NCI-H1436 treated with DMSO at 0.1 percent for 48 hours (cell line): ENCODE results near the gene CUX1.
"Not testable (repeated sequence)": the region's sequence is repeated elsewhere in the genome, so short reads cannot be mapped to it uniquely, and the experiment has no call there.

Experiments
- DNase-seq: peaks from one replicate; lab custom pipeline; 2025; lab: John Stamatoyannopoulos, UW

Gene CUX1

DNA sequence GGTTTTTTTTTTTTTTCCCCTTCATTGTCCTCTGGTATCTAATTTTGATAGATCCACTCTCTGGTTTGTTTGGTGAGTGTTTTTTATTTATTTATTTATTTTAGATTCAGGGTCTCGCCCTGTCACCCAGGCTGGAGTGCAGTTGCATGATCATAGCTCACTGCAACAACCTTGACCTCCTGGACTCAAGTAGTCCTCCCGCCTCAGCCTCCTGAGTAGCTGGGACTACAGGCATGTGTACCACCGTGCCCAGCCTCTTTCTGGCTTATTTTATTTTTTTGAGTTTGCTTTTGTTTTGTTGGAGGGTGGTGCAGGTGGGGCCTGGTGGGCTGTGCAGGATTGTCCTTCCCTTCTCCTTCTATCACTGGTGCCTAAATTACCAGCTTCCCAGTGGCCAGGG is 282.0 kb downstream of the CUX1 start:
- DNase-seq = no peak

DNA sequence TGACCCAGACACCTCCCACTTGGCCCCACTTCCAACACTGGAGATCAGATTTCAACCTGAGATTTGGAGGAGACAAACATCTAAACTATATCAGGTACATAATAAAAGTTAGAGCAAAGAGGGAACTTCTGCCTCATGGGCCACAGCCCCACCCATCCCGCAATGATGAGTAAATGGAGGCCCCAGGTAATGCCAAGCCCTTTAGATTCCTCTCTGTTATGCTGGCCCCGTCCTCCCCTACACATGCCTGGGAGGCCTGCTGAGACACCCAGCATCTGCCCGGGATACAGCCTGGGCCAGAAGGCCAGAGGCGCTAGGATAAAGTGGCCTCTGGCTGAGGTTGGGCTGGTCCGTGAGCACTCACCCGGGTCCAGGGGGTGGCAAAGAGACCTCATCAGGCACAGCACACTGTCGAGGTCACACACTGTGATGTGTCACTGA is 283.7 kb downstream of the CUX1 start:
- no peak for DNase-seq

DNA sequence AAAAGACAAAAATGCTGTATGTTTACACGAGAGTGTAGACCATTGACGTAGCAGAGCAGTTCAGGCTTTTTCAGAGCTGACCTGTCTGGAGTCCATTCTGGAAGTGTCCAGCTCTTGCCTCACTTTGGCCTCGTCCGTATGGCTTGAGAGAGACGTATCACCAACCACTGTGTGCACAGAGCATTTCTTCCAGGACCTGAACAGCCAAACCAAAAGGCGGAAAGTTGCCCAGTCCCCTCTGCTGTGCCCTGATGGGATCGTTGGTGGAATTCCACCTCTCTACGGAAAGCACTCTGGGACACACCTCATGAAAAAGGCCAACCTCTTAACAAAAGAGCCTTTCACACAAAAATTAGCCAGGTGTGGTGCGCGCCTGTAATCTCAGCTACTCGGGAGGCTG is 284.5 kb downstream of the CUX1 start:
- DNase-seq = no peak

DNA sequence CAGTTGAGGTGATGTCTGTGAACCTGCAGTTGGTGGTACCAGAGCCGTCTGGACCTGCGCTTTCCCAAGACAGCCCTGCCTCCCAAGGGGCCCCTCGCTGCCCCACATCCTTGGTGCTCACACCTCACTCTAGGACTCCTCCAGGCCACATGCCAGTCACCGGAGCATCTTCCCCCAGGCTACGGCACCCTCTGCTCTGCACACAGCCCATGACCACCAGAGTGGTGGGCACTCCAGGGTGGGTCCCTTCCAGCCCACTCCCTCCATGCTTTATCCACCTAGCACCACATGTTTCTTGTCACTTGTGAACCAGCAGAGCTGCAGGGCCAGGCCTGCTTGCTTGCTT is 285.6 kb downstream of the CUX1 start:
- DNase-seq = no peak

DNA sequence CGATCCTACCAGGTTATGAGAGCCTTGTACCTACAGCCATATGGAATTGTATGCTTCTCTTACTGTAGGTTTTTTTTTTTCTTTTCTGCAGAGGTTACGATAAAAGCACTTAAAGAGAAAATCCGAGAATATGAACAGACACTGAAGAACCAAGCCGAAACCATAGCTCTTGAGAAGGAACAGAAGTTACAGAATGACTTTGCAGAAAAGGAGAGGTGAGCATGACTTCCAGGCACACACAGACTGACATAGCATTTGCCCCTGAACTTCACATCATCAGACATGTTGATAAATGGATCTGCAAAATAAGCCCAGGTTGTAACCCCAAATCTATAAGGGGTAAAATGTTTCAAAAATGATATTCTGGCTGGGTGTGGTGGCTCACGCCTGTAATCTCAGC is 286.8 kb downstream of the CUX1 start:
- DNase-seq = no peak

DNA sequence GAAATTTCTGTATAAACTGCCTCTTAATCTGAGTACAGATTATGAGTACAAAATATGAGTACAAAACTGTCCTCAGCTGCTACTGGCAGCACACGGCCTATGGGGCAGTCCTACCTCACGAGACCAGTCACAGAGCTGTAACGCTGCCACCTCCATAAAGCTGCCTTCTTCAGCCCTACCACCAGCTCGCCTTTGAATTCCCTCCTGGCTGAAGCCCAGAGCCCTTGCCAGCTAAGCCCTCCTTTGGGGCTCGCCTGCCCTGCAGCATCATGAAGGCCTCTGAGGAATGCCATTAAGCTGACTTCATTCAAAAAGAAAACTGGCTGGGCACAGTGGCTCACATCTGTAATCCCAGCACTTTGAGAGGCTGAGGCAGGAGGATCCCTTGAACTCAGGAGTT is 289.2 kb downstream of the CUX1 start:
- no peak for DNase-seq

DNA sequence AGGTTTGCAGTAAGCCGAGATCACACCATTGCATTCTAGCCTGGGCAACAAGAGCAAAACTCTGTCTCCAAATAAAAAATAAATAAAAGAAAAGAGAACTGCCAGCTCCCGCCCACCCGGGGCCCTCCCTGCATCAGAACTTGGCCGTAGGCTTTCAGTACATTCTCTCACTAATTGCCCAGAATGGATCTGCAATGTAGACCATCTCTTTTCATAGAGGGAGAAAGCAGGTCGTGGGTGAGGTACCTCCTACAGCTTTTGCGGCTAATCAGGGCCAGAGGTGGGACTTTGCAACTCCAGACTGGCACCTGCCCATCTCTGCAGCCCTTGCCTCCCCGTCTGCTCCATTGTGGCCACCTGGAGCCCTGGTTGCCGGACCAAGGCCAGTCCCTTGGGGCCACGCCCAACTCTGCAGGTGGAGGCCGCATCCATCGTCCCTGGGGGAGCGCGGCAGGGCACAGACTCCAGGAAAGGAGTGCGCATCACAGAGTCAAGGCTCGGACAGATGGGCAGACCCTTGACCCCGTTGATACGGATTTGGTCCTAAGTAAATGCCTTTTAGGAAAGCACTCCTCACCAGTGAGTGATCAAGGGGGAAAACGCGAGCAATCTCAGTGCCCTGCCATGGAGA is 290.2 kb downstream of the CUX1 start:
- DNase-seq = no peak

DNA sequence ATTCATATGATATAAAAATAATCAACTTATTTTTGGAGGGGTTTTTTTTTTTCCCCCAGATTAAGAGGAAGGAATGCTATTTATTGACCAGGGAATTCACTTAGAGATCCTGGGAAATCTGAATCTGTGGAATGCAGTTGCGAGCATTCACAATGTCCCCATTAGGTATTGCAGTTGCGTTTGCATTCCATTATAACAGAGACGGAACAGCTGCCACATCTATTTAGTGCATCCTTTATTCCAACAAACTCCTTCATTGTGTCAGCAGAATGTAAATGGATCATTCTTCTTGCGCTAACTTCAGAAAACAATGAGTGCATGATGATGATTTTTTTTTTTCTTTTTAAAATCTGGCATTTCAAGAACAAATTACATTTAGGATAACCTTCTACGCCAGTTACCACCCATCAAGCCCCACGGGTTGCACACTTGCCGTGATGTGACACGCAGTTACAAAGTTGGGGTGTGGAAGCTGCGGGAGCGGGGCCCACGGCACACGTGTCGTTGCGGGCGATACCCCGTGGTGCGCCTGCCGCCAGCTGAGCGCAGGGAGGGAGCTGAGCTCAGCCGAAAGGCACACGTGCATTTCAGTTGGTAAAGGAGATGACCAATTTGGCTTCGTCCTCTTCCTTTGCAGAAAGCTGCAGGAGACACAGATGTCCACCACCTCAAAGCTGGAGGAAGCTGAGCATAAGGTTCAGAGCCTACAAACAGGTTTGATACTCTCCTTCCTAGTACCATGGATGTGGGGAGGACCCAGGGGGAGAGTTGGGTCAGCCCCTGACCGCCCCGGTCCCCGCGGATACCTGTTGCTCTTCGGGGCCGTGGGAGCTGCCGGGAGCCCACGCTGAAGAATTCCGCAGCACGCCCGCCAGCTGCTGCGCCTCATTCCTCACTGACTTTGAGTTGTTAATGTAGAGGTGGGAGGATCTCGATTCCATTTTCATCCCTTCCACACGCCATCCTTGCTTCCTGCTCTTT is 293.9 kb downstream of the CUX1 start:
- DNase-seq = no peak

DNA sequence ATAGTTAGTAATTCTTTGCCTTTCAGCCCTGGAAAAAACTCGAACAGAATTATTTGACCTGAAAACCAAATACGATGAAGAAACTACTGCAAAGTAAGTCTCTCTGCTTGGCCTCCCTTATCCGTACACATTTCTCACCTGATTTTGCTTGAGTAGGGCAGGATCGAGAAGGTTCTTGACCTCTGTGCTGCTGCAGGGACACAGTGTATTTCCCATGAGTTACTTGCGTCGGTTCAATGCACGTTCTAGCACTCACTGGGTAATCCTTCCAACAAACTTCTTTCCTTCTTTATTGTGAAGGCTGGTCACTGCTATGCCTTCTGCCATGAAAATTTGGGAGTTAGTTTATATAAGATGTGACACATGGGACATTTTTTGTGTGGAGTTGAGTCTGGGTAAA is 297.8 kb downstream of the CUX1 start:
- DNase-seq = no peak

DNA sequence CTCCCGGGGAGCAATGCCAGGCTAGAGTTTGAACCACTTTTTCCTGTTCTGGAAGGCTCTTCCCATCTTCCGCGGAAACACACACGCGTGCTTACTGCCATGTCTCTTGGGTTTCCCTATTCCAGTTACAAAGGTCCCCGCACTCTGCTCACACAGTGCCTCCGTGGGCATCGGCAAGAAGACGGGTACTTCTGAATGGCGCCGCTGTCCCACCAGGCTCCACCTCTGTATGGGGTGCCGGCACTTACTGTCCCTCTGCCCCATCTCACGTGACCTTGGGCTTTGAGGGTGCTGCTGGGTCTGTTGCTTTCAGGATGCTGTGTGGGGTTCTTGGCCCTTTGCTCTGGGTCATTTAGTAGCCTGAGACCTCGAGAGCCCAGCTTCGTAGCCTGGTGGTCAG is 298.5 kb downstream of the CUX1 start:
- DNase-seq = no peak

DNA sequence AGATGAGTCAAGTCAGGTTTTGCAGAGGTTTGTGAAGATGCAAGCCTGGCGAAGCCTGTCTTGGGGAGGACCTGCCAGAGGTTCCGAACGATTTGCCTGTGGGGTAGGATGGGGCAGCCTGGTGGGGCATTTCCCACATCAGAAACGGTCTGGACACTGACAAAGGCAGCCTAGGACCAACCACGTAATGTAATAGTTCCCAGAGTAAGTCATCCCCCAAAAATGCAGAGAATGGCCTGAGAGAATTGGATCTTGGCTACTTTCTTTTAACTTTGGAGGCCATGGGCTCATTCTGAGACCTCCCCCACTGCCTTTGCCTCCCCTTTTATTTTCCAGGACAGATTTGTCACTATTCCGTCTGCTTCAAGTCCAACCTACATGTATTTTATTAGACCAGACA is 300.3 kb downstream of the CUX1 start:
- no peak for DNase-seq

DNA sequence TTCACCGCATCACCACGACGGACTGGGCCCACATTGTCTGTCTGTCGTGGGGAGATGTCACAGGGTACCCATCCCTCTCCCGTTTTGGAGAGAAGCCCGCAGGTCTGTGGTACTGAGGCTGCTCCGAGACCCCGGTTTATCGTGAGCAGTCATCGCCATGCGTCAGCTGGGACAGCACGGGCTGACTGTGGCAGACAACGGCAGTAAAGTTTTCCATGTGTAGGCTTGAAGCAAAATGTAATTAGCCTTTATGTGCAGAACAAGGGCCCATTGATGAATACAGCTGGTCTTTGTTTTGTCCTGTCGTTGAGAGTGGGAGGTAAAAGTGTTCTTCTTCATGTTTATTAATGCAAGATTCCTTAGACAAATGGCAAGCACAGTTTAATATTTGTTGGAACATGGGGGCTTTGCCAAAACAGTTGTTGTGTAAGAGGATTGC is 301.8 kb downstream of the CUX1 start:
- no peak for DNase-seq

DNA sequence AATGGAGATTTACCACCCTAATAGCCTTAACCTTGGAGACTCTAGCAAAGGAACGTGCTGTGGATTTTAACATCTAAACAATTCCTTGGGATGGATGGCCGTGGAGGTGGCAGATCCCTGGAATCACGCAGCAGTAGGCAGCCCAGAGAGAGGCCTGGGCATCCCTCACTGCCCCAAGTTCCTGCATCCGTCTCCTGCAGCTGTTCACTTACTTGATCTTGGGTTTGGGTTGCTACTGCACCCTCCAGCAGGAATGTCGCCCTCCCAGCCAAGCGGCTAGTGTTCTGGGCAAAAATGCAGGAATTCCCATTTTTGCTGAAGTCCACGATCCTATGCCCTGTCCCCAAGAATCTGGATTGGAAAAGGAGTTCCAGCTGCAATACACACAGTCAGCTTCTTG is 302.5 kb downstream of the CUX1 start:
- no peak for DNase-seq

DNA sequence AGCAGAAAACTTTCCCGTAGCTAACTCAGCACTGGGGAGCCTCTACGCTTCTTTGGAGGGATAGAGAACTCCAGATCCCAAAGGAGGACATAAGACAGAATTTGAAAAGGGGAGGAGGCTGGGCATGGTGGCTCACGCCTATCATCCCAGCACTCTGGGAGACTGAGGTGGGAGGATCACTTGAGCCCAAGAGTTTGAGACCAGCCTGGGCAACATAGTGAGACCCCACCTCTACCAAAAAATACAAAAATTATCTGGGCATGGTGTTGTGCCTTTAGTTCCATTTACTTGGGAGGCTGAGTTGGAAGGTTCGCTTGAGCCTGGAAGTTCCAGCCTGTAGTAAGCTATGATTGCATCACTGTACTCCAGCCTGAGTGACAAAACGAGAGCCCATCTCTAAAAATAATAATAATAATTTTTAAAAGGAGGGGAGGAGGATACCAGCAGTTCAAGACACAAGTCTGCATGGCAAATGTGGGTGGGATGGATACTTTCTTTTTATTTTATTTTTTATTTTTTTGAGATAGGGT is 303.3 kb downstream of the CUX1 start:
- DNase-seq = no peak

DNA sequence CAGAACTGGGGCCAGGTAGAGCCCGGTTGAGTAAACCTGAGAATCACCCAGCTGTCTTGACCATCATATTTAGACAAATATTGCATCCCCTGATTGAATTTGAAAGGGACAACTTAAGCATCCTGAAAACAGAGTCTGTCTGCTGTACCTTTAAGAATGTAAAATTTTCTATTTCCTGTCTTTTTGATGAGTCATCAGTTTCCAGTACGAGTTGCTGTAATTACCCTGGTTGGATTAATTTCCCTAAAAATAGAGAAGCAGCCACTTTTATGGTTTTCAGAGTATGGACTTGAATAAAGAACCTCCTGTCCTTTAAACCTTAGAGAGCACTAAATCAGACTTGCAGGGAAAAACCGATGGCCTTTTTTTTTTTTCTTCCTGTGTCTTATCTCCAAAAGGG is 304.6 kb downstream of the CUX1 start:
- DNase-seq = no peak

DNA sequence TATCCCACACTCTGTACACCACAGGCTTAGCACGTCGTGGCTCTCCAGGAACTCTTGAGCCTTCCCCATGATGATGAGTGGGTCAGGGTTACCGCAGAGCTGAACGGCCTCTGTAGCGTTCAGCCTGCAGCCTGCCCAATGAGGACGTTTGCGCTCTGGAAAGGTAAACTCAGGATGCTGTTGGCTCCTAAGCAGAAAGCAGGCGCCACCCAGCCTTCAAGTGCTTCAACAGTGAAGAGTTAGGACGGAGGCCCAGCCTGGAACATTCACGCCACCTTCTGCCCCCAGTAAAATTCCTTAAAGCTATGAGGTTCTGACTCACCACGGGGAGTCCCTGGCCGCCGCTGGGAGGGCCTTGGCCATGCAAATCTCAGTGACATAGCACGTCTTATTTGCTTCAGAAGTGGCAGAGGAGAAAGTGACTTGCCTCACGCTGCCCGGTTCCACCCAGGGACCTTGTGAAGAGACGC is 307.7 kb downstream of the CUX1 start:
- DNase-seq = no peak

DNA sequence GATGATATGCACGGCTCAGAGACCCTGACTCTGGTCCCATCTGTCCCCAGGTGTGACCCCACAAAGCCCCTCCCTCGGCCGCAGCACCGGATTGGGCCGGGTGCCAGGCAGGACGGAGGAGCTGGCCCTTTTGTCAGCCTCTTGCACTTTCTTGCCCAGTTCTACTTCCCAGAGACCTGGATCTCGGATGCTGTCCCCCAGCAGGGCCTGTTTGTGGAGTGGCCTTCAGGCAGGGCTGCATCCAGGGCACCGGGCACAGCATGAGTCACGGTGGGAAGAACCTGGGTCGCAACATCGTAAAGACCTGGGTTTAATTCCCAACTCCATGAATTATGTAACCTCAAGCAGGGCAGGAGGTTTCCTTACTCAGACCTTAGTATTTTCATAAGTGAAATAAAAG is 310.9 kb downstream of the CUX1 start:
- no peak for DNase-seq

DNA sequence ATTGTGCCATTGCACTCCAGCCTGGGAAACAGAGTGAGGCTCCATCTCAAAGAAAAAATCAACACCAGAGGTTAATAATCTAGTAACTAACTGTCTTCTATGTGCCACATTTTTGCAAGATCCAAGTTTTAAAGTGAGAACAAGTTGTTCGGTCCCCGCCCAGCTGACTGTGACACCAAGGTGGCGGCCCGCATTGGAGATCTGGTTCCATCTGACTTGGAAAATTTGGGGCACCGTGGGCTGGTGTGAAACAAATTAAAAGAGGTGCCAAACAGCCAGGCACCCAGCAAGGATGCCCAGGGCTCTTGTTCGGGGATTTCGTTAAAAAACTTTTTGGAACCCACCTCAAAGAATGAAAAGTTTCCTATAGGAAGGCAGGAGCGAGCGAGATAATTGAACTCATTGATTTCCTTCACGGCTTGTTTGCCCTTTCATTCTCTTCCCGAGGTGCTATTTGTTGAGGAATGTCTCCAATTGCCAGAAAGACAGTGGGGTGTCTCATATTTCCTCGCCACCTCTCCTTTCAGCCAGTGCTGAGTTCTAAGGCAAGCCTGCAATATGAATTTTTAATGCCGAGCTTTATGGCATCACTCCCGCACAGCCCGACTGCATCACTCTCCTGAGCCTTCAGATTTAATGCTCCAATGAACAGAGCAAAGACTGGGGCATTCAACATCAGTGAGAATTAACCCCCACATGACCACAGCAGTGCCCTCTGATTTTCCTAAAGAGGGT is 312.4 kb downstream of the CUX1 start:
- DNase-seq = no peak

DNA sequence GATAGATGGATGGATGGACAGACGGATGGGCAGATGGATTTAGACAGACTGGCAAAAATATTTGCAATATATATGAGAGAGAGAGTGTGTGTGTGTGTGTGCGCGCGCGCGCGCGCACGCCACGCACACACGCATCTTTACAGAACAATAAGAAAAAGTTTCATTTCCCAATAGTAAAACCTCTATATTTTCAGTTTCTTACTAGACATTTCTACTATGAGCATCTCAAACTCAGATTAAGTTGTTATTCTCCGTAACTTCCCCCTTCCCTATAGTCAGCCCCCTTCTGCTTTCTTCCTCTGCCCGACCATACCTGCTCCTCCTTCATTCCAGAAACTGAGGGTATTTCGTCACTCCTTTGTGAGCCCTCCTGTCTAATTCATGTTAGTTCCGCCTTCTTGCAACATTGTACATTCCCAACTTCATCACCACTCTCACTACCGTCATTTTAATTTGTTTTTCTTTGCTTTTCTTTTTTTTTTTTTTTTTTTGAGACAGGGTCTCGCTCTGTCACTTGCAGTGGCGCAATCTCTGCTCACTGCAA is 314.9 kb downstream of the CUX1 start:
- no peak for DNase-seq

DNA sequence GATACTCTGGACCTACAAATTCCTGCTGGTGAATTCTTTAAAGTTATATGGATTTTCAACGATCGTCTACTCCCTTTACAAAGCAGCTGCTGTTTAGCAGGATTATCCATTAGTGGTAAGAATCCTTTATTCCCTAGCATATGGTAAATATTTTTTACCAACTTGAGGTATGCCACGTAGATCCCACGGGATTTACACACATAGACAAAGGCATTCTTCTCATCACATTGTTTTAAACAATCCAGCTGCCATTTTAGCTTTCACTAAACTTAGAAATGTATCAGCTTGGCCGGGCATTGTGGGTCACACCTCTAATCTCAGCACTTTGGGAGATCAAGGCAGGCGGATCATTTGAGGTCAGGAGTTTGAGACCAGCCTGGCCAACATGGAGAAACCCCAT is 321.2 kb downstream of the CUX1 start:
- no peak for DNase-seq

DNA sequence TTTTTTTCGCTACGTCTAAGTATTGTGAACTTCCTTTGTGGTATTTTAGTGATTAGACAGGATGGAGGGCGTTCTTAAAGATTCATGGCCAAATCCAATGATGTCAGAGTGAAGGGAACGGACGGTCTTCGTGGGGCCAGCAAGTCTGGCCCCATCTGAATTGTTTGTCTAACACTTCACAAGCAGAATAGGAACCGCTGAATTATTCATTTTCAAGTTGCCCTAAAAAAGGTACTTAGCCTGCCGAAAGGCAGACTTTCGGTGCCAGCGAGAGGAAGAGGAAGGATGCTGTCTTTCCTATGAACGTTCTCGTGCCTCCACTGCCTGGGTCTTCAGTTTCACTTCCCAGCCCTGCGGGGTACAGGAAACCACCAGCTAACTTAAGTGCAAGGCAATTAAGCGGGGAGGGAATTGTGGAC is 323.5 kb downstream of the CUX1 start:
- no peak for DNase-seq

DNA sequence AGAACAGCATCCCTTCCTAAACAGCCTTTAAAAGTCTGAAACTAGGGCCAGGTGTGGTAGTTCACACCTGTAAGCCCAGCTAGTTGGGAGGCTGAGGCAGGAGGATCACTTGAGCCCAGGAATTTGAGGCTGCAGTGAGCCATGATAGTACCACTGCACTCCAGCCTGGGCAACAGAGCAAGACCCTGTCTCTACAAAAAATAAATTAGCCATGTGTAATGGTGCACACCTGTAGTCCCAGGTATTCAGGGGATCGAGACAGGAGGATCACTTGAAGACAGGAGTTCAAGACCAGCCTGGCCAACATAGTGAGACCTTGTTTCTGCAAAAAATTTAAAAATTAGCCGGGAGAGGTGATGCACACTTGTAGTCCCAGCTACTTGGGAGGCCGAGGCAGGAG is 325.0 kb downstream of the CUX1 start:
- not testable (repeated sequence) for DNase-seq
